Muscle layer of duodenum (tissue), 2 donors: ENCODE measurements around the gene CDKN1C.

Experiments
- H3K27ac ChIP-seq: one replicate; pipeline ENCODE4 v1.7.0; 2013; ENCODE audit warnings: mild to moderate bottlenecking, low read length
- H3K27me3 ChIP-seq: one replicate; pipeline ENCODE4 v1.7.0; 2013; ENCODE audit warnings: low read depth, mild to moderate bottlenecking, control low read depth, low read length
- H3K36me3 ChIP-seq, 2 donors: one replicate each; pipeline ENCODE4 v1.7.0; 2013; ENCODE audit warnings: low read length in 2 of 2, control low read depth in 1 of 2, mild to moderate bottlenecking in 1 of 2; ENCODE audit not compliant: insufficient read depth in 2 of 2, control insufficient read depth in 1 of 2
- H3K4me1 ChIP-seq, 2 donors: one replicate each; pipeline ENCODE4 v1.7.0; 2013; ENCODE audit warnings: low read length in 2 of 2, mild to moderate bottlenecking in 2 of 2, control low read depth in 1 of 2, moderate library complexity in 1 of 2; ENCODE audit not compliant: insufficient read depth in 2 of 2, control insufficient read depth in 1 of 2
- H3K4me3 ChIP-seq, 2 donors: one replicate each; pipeline ENCODE4 v1.7.0; 2013; ENCODE audit warnings: low read length in 2 of 2, low read depth in 1 of 2, mild to moderate bottlenecking in 1 of 2
- H3K9me3 ChIP-seq, 2 donors: one replicate each; pipeline ENCODE4 v1.7.0; 2013; ENCODE audit warnings: low read length in 2 of 2, control low read depth in 1 of 2, mild to moderate bottlenecking in 1 of 2; ENCODE audit not compliant: control insufficient read depth in 1 of 2
- donor health status: healthy.

Gene CDKN1C

GRCh38 chr11:2869561-2870427 is 15.8 kb downstream of the CDKN1C start:
- no peak overlapping the region for H3K4me3 ChIP-seq
- H3K27ac ChIP-seq, result no peak overlapping the region
- H3K9me3 ChIP-seq, result peaks cover 0 to 1% of the 10 kb centered on the region in 2 donors
- peaks cover 22% of the 10 kb centered on the region for H3K27me3 ChIP-seq
- H3K36me3 ChIP-seq, result no peaks in the 10 kb centered on the region
- H3K4me1 ChIP-seq, result peaks cover 0 to 3% of the 10 kb centered on the region in 2 donors

GRCh38 chr11:2869134-2869526 is 16.4 kb downstream of the CDKN1C start:
- H3K27ac ChIP-seq, result no peak overlapping the region
- peaks cover 0 to 3% of the 10 kb centered on the region in 2 donors for H3K4me1 ChIP-seq
- H3K9me3 ChIP-seq, result no peaks in the 10 kb centered on the region
- no peaks in the 10 kb centered on the region for H3K36me3 ChIP-seq
- no peak overlapping the region for H3K4me3 ChIP-seq
- peaks cover 22% of the 10 kb centered on the region for H3K27me3 ChIP-seq

- no peaks in the 10 kb centered on the region for H3K9me3 ChIP-seq
- H3K27me3 ChIP-seq, result peaks cover 22% of the 10 kb centered on the region
- H3K36me3 ChIP-seq, result no peaks in the 10 kb centered on the region
- H3K27ac ChIP-seq, result no peak overlapping the region
- H3K4me1 ChIP-seq, result peaks cover 0 to 3% of the 10 kb centered on the region in 2 donors
- H3K4me3 ChIP-seq, result peak overlapping the region in 1 of 2 donors; percentile 24
These were observed 17.0 kb downstream of the CDKN1C start for GRCh38 chr11:2868506-2869133.

GRCh38 chr11:2867722-2868505 is 17.7 kb downstream of the CDKN1C start:
- Histone ChIP-seq H3K9me3 (no peaks in the 10 kb centered on the region), H3K36me3 (no peaks in the 10 kb centered on the region), H3K4me3 (peak overlapping the region in 1 of 2 donors; percentile 24), H3K27ac (no peak overlapping the region), H3K27me3 (peaks cover 28% of the 10 kb centered on the region), H3K4me1 (peaks cover 0 to 9% of the 10 kb centered on the region in 2 donors)

- Histone ChIP-seq H3K4me3 (no peak overlapping the region), H3K9me3 (no peaks in the 10 kb centered on the region), H3K27me3 (peaks cover 28% of the 10 kb centered on the region), H3K4me1 (peaks cover 0 to 14% of the 10 kb centered on the region in 2 donors), H3K36me3 (no peaks in the 10 kb centered on the region), H3K27ac (no peak overlapping the region)
These were observed 18.4 kb downstream of the CDKN1C start for GRCh38 chr11:2867142-2867541.

- Histone ChIP-seq H3K27ac (no peak overlapping the region), H3K9me3 (no peaks in the 10 kb centered on the region), H3K27me3 (peaks cover 28% of the 10 kb centered on the region), H3K4me3 (no peak overlapping the region), H3K4me1 (peaks cover 0 to 14% of the 10 kb centered on the region in 2 donors), H3K36me3 (no peaks in the 10 kb centered on the region)
These were observed 19.5 kb downstream of the CDKN1C start for GRCh38 chr11:2865922-2866577.

- peaks cover 21% of the 10 kb centered on the region for H3K27me3 ChIP-seq
- no peak overlapping the region for H3K27ac ChIP-seq
- H3K4me3 ChIP-seq, result no peak overlapping the region
- H3K9me3 ChIP-seq, result no peaks in the 10 kb centered on the region
- peaks cover 0 to 14% of the 10 kb centered on the region in 2 donors for H3K4me1 ChIP-seq
- no peaks in the 10 kb centered on the region for H3K36me3 ChIP-seq
These were observed 20.7 kb downstream of the CDKN1C start for GRCh38 chr11:2864901-2865300.

- H3K27ac ChIP-seq, result no peak overlapping the region
These were observed 22.3 kb downstream of the CDKN1C start for GRCh38 chr11:2863276-2863618.

GRCh38 chr11:2862395-2863275 is 22.9 kb downstream of the CDKN1C start:
- H3K9me3 ChIP-seq, result no peaks in the 10 kb centered on the region
- H3K4me3 ChIP-seq, result peak overlapping the region in 1 of 2 donors; percentile 48
- H3K4me1 ChIP-seq, result peaks cover 0 to 11% of the 10 kb centered on the region in 2 donors
- H3K27ac ChIP-seq, result no peak overlapping the region
- H3K36me3 ChIP-seq, result no peaks in the 10 kb centered on the region
- peaks cover 7% of the 10 kb centered on the region for H3K27me3 ChIP-seq

More at GRCh38 chr11:2863276-2863618, 22.3 kb downstream of the CDKN1C start:
- Histone ChIP-seq H3K4me1 (peaks cover 0 to 12% of the 10 kb centered on the region in 2 donors), H3K9me3 (no peaks in the 10 kb centered on the region), H3K27me3 (peaks cover 12% of the 10 kb centered on the region), H3K4me3 (no peak overlapping the region), H3K36me3 (no peaks in the 10 kb centered on the region)

- Histone ChIP-seq H3K27ac (no peak overlapping the region), H3K4me3 (no peak overlapping the region), H3K36me3 (no peaks in the 10 kb centered on the region), H3K27me3 (peaks cover 5% of the 10 kb centered on the region), H3K4me1 (peaks cover 0 to 11% of the 10 kb centered on the region in 2 donors), H3K9me3 (no peaks in the 10 kb centered on the region)
These were observed 24.9 kb downstream of the CDKN1C start for GRCh38 chr11:2860636-2861035.
